Large intestine (tissue), 3 donors: ENCODE results near the gene CTCF. TPM values are rescaled to one million over a fixed set of nuclear protein-coding genes. Genes with fewer than 3 reads are reported as not detected.

Source experiments
- DNase-seq, 2 donors: peaks; one replicate each; pipeline versions ENCODE4 v3.0.0 to v3.0.0-alpha.2; 2013
- H3K27ac ChIP-seq: one replicate; pipeline ENCODE4 v1.5.1; 2013; ENCODE audit warnings: low read length
- H3K27me3 ChIP-seq: 2 replicates; pipeline ENCODE4 v1.6.1; 2013; ENCODE audit warnings: low read length; ENCODE audit not compliant: control insufficient read depth, insufficient read depth
- H3K36me3 ChIP-seq: 2 replicates; pipeline ENCODE4 v1.6.1; 2013; ENCODE audit warnings: low read length; ENCODE audit not compliant: control insufficient read depth, insufficient read depth
- H3K4me1 ChIP-seq: one replicate; pipeline ENCODE4 v1.6.1; 2013; ENCODE audit warnings: low read length; ENCODE audit not compliant: control insufficient read depth, insufficient read depth
- H3K4me3 ChIP-seq: one replicate; pipeline ENCODE4 v1.5.1; 2013; ENCODE audit warnings: low read length
- H3K9me3 ChIP-seq: one replicate; pipeline ENCODE4 v1.6.1; 2013; ENCODE audit warnings: mild to moderate bottlenecking, low read depth, low read length, moderate library complexity; ENCODE audit not compliant: control insufficient read depth
- WGBS: methylation state at CpG from one replicate; pipeline ENCODE4 v1.1.5; 2013; ENCODE audit warnings: low lambda C conversion rate; ENCODE audit not compliant: insufficient coverage; 5-methylcytosine and 5-hydroxymethylcytosine counted together
- polyA plus RNA-seq: library from polyadenylated mRNA; unstranded; fragments of 120-200 nt; gene quantifications from one replicate; pipeline ENCODE4 v1.2.1, GENCODE V29; 2013

CTCF gene
- polyA plus RNA-seq, 1 donor = 43.6 TPM

DNA sequence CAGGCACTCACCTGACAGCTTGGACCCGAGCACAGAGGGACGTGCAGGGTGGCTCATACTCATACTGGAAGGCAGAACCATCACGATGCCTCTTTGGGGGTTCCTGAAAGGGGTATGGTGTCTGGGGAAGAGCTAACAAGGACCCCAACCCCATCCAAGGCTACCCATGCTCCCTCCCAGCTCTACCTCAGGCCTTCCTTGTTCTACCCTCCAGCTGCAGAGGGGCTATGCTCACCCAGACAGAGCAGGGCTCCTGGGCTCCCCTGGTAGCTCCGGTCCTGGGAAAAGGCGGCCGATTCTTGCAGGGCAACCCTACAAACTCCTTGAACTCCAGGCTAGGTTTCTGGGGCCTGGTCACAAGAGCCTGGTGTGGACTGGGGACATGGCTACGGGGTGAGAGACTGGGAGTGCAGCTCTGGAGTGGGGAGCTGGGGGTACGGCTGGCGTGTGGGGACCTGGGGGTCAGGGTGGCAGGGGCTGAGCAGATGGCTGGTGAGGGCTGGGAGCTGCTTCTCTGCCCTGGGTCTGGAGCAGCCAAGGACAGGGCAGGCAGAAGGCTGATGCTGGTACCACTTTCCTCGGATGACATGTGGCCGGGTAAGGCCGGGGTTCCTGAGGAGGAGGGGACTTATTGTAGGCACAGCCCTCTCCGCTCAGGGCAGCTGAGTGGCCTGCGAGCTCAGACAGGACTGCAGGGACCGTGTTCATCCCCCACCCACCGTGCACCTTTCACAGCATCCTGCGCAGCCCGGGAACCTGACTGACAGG lies 95.6 kb downstream of the CTCF start:
- H3K4me1 ChIP-seq = peaks cover 24% of the 10 kb centered on the region
- WGBS = no CpG with 5 or more reads among the region's 18 CpGs
- no peaks in the 10 kb centered on the region for H3K9me3 ChIP-seq
- no peak overlapping the region for H3K4me3 ChIP-seq
- DNase-seq = no peak
- no peak overlapping the region for H3K27ac ChIP-seq
- H3K27me3 ChIP-seq = peaks cover 30% of the 10 kb centered on the region
- H3K36me3 ChIP-seq = peaks cover 17% of the 10 kb centered on the region

DNA sequence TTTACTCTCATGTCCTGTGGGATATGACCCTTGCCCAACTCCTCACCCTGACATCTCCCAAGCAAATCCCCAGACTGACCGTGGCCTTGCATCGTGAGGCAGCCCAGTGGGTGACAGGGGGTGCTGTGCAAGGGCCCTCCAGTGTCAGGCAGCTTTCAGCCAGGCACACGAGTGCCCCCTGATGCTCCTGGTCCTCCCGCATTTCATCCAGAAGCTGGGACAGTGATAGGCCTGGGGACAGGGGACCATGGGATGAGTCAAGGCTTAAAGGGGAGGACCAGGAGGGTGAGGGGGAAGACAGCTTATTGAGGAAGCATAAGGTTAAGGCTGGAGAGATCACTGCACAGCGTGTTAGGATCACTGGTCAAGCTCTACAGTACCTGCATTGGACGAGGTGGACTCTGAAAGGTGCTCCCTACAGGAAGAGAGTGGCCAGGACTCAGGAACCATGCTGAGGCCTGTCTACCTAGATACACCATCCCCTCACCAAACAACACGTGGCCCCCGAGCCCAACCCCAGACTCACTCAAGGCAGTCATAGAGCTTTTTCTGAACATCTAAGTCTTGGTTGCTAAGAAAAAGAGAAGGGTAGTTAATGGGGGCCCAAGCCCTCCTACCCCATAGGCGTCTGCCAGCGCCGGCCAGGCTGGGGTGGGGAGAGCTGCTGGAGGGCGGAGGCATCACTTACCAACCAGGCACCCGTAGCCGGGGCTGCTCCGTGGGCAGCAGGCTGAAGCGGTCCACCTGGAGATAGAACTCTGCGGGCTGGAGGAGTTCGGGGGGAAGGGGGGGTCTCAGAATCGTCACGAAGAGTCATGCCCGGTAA lies 96.7 kb downstream of the CTCF start:
- H3K36me3 ChIP-seq = peaks cover 19% of the 10 kb centered on the region
- no peak for DNase-seq
- H3K27me3 ChIP-seq = peaks cover 19% of the 10 kb centered on the region
- H3K4me1 ChIP-seq = peaks cover 17% of the 10 kb centered on the region
- H3K27ac ChIP-seq = no peak overlapping the region
- H3K4me3 ChIP-seq = peak overlapping the region; percentile 93
- WGBS = no CpG with 5 or more reads among the region's 21 CpGs
- no peaks in the 10 kb centered on the region for H3K9me3 ChIP-seq

DNA sequence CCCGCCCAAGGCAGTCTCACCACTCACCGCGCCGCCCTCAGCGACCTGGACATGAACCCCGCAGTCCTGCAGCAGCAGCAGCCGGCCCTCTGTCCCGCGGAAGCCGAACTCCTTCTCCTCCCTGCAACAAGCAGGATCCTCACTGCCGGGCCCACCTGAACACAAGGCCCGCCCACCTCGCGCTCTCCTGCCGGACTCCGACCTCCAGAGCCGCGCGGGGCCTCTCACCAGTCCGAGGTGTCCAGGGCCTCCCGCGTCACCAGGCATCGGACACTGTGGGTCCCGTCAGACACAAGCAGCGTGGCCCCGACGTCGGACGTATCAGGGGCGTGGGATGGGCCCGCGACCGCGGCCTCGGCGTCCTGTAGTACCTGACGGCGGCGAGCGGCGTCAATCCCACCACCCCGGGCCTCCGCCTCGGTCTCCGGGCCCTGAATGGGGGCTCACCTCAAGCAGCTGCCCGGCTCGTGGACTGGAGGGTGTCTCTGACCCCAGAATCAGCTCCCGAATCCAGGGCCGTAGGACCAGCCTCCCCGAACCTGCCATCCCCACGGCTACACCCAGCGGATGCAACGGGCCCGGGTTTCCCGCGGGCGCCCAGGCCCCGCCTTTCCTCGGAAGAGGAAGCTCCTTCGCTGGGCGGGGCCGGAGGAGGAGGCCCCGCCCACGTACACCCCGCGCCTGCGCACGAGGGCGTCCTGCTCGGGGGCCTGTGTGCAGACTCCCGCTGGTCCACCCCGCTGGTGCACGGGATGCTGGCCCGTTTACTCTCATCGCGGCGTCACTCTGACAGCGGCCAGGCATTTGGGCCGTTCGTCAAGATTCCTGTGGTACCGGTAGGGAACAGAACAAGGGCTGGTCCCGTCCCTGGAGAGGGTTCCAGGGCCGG lies 97.6 kb downstream of the CTCF start, which contains the start of gene ACD:
TSS of gene ACD (minus strand) at position 586 of the 889 bp plus-strand sequence. CDS start at position 546, 40 bp downstream.
- Histone ChIP-seq H3K27me3 (peaks cover 11% of the 10 kb centered on the region), H3K9me3 (no peaks in the 10 kb centered on the region), H3K4me3 (peak within 1 kb of the TSS; percentile 93), H3K27ac (peak within 1 kb of the TSS; percentile 89), H3K36me3 (peaks cover 19% of the 10 kb centered on the region), H3K4me1 (peaks cover 17% of the 10 kb centered on the region)
- peak; percentile 89 to 91 for DNase-seq
- no CpG with 5 or more reads among the region's 83 CpGs for WGBS

GRCh38 chr16:67660564-67661028 lies 98.3 kb downstream of the CTCF start, which contains the start of gene PARD6A:
TSS of gene PARD6A (plus strand) at chr16:67660960. CDS start at chr16:67661039, 79 bp downstream.
- H3K36me3 ChIP-seq = peaks cover 19% of the 10 kb centered on the region
- H3K27me3 ChIP-seq = peaks cover 4% of the 10 kb centered on the region
- no CpG with 5 or more reads among the region's 48 CpGs for WGBS

DNA sequence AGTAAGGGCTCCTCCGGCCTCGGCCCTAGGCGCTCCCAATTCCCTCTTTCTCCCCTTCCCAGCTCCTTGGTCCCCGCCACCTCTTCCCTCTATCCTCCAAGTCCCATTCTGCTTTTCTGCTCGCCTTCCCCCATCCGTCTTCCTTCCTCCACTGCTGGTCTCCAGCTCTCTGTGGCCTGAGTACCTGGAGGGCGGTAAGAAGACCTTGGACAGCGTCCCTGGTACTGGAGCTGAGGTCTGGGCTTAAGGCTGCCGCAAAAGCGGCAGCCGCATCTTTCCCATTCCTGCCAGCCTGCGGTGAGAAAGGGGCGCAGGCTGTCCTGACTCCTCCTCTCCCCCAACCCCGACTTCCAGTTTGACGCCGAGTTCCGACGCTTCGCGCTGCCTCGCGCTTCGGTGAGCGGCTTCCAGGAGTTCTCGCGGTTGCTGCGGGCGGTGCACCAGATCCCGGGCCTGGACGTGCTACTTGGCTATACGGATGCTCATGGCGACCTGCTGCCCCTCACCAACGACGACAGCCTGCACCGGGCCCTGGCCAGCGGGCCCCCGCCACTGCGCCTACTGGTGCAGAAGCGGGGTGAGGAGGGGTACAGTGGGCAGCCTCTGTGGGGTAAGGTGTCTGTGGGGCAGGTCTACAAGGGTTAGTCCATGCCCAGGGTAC lies 98.9 kb downstream of the CTCF start:
- H3K4me1 ChIP-seq = peaks cover 23% of the 10 kb centered on the region
- no CpG with 5 or more reads among the region's 39 CpGs for WGBS
- H3K27me3 ChIP-seq = no peaks in the 10 kb centered on the region
- H3K27ac ChIP-seq = peak overlapping the region; percentile 70
- no peaks in the 10 kb centered on the region for H3K9me3 ChIP-seq
- peaks cover 19% of the 10 kb centered on the region for H3K36me3 ChIP-seq
- H3K4me3 ChIP-seq = peak overlapping the region; percentile 40
- no peak for DNase-seq

More at GRCh38 chr16:67660564-67661028, 98.3 kb downstream of the CTCF start, which contains the start of gene PARD6A:
- H3K9me3 ChIP-seq = no peaks in the 10 kb centered on the region
- peak within 1 kb of the TSS; percentile 89 for H3K27ac ChIP-seq
- peaks cover 17% of the 10 kb centered on the region for H3K4me1 ChIP-seq
- peak; percentile 93 to 94 for DNase-seq
- peak within 1 kb of the TSS; percentile 93 for H3K4me3 ChIP-seq

- Histone ChIP-seq H3K9me3 (no peaks in the 10 kb centered on the region), H3K4me1 (peaks cover 23% of the 10 kb centered on the region), H3K4me3 (no peak overlapping the region), H3K27ac (no peak overlapping the region), H3K36me3 (peaks cover 19% of the 10 kb centered on the region), H3K27me3 (no peaks in the 10 kb centered on the region)
- 100% methylated on average over 1 of the region's 34 CpGs for WGBS
- no peak for DNase-seq
Measured at GRCh38 chr16:67661886-67662652, 99.7 kb downstream of the CTCF start.

DNA sequence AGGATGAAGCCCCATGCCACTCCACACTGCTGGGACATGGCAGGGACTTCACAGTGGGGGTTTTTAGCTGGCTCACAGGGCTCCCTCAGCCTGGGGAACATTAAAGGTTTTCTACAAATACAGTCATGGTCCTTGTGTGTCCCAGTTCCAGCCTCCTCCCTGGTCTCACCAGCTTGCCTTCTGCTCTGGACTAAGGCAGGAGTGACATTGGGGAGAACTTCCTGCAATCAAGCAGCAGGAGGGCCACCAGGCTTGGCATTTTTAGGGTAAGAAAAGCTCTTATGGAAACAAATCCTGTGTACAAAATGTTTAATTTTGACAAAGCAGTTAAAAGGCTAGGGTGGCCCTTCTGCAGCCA lies 100.3 kb downstream of the CTCF start:
- H3K9me3 ChIP-seq = no peaks in the 10 kb centered on the region
- H3K4me1 ChIP-seq = peaks cover 28% of the 10 kb centered on the region
- DNase-seq = no peak
- H3K4me3 ChIP-seq = no peak overlapping the region
- peaks cover 14% of the 10 kb centered on the region for H3K36me3 ChIP-seq
- H3K27me3 ChIP-seq = no peaks in the 10 kb centered on the region
- H3K27ac ChIP-seq = no peak overlapping the region

DNA sequence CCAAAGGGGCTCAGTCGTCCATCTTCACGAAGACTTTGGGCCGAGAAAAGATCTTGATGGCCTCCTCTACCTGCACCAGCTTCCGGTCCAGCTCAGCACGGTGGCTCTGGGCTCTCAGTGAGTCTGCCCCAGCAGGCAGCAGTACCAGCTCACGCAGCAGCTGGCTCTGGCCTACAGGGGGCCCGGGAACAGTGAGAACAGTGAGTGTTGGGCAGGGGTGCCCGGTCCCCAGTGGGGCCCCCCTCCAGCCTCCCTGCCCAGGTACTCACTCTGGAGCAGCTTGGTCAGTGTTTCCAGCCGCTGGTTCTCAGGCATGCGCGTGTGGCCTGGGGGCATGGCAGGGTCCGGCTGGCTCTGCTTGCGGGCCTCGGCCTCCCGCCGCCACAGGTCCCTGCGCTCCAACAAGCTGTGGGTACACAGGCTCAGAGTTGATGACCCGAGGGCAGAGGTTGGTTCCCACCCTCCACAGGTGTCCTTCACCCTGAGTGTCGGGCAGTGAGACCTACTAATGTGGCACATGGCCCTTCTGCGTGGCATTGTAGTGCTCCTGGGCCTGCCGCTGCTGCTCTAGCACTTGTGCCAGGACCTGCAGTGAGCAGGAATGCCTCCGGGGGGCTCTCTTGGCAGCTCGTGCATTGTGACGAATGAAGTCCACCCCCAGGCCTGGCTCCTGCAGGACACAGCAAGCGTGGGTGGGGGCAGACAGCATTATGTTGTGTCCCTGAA lies 101.0 kb downstream of the CTCF start:
- Histone ChIP-seq H3K4me1 (peaks cover 30% of the 10 kb centered on the region), H3K27ac (no peak overlapping the region), H3K36me3 (peaks cover 8% of the 10 kb centered on the region), H3K27me3 (no peaks in the 10 kb centered on the region), H3K4me3 (no peak overlapping the region), H3K9me3 (no peaks in the 10 kb centered on the region)
- no peak for DNase-seq
- no CpG with 5 or more reads among the region's 25 CpGs for WGBS

GRCh38 chr16:67663877-67664222 lies 101.5 kb downstream of the CTCF start:
- Histone ChIP-seq H3K27me3 (peaks cover under 1% of the 10 kb centered on the region), H3K4me1 (peaks cover 28% of the 10 kb centered on the region), H3K27ac (no peak overlapping the region), H3K9me3 (no peaks in the 10 kb centered on the region), H3K36me3 (peaks cover 5% of the 10 kb centered on the region), H3K4me3 (no peak overlapping the region)
- DNase-seq = no peak
- WGBS = no CpG with 5 or more reads among the region's 6 CpGs
